Liver (tissue), 9 donors: ENCODE data around the gene SCO2. TPM values are rescaled to one million over a fixed set of nuclear protein-coding genes. Genes with fewer than 3 reads are reported as not detected.

Experiments
- DNase-seq: peaks from one replicate; pipeline ENCODE4 v3.0.0-alpha.2; 2017; ENCODE audit warnings: low spot score
- H3K27ac ChIP-seq, 2 donors: one replicate each; pipeline ENCODE4 v1.7.0; 2013; ENCODE audit warnings: inconsistent platforms in 2 of 2, low read length in 2 of 2, control low read depth in 1 of 2, low read depth in 1 of 2, mild to moderate bottlenecking in 1 of 2
- H3K27me3 ChIP-seq, 4 donors: one replicate each; pipeline versions ENCODE4 v1.6.1 to v1.7.0; 2013; ENCODE audit warnings: low read length in 3 of 4, inconsistent platforms in 1 of 4, mild to moderate bottlenecking in 1 of 4, moderate library complexity in 1 of 4; ENCODE audit not compliant: control insufficient read depth in 4 of 4, insufficient read depth in 4 of 4
- H3K36me3 ChIP-seq, 4 donors: one replicate each; pipeline versions ENCODE4 v1.6.1 to v1.7.0; 2013; ENCODE audit warnings: low read length in 3 of 4, mild to moderate bottlenecking in 3 of 4, low read depth in 1 of 4, moderate library complexity in 1 of 4; ENCODE audit not compliant: control insufficient read depth in 4 of 4, insufficient read depth in 3 of 4
- H3K4me1 ChIP-seq, 4 donors: one replicate each; pipeline versions ENCODE4 v1.6.1 to v1.7.0; 2013; ENCODE audit warnings: low read length in 3 of 4, mild to moderate bottlenecking in 3 of 4, moderate library complexity in 1 of 4; ENCODE audit not compliant: control insufficient read depth in 4 of 4, insufficient read depth in 4 of 4
- H3K4me3 ChIP-seq, 3 donors: one replicate each; pipeline versions ENCODE4 v1.6.1 to v1.7.0; 2013; ENCODE audit warnings: low read length in 3 of 3, control low read depth in 1 of 3, low read depth in 1 of 3, mild to moderate bottlenecking in 1 of 3
- H3K9ac ChIP-seq, 2 donors: one replicate each; pipeline ENCODE4 v1.7.0; 2013; ENCODE audit warnings: low read length in 2 of 2, mild to moderate bottlenecking in 2 of 2, moderate library complexity in 2 of 2, control low read depth in 1 of 2, low read depth in 1 of 2
- H3K9me3 ChIP-seq, 4 donors: one replicate each; pipeline versions ENCODE4 v1.6.1 to v1.7.0; 2013; ENCODE audit warnings: low read length in 3 of 4; ENCODE audit not compliant: control insufficient read depth in 4 of 4
- ATF3 ChIP-seq: IDR thresholded peaks from 2 replicates; pipeline ENCODE4 v1.6.1; 2016; ENCODE audit warnings: antibody characterized with exemption
- EGR1 ChIP-seq, 2 donors: IDR thresholded peaks; 2 replicates each; pipeline ENCODE4 v1.6.1; 2016 to 2018; ENCODE audit warnings: antibody characterized with exemption in 2 of 2, low read depth in 2 of 2
- FOXA1 ChIP-seq: IDR thresholded peaks from 2 replicates; pipeline ENCODE4 v1.6.1; 2016; ENCODE audit warnings: antibody characterized with exemption
- GABPA ChIP-seq, 2 donors: IDR thresholded peaks in 1 of 2; conservative IDR thresholded peaks in 1 of 2; 2 replicates each; pipeline ENCODE4 v1.6.1; 2016; ENCODE audit warnings: antibody characterized with exemption in 2 of 2, mild to moderate bottlenecking in 1 of 2, moderate library complexity in 1 of 2
- HNF4A ChIP-seq, 2 donors: conservative IDR thresholded peaks; 2 replicates each; pipeline ENCODE4 v1.6.1; 2016; ENCODE audit warnings: antibody characterized with exemption in 2 of 2, mild to moderate bottlenecking in 2 of 2
- SP1 ChIP-seq: IDR thresholded peaks from 2 replicates; pipeline ENCODE4 v1.6.1; 2018; ENCODE audit warnings: antibody characterized with exemption, mild to moderate bottlenecking
- TAF1 ChIP-seq: conservative IDR thresholded peaks from 2 replicates; pipeline ENCODE4 v1.6.1; 2016; ENCODE audit warnings: antibody characterized with exemption, mild to moderate bottlenecking
- YY1 ChIP-seq: IDR thresholded peaks from 2 replicates; pipeline ENCODE4 v1.6.1; 2016; ENCODE audit warnings: antibody characterized with exemption, mild to moderate bottlenecking
- ZBTB33 ChIP-seq: IDR thresholded peaks from 2 replicates; pipeline ENCODE4 v1.6.1; 2016; ENCODE audit warnings: antibody characterized with exemption
- WGBS: extraction: QIAGEN DNeasy Blood & Tissue Kit; methylation state at CpG from one replicate; pipeline ENCODE4 v1.1.7; 2013; 5-methylcytosine and 5-hydroxymethylcytosine counted together
- polyA plus RNA-seq, 2 donors: library from polyadenylated mRNA; stranded (reverse) in 1 of 2; unstranded in 1 of 2; fragments of 200-250 nt in 1 of 2; fragments of >200 nt in 1 of 2; fragmentation: Nextera tagmentation in 1 of 2; extraction: Ambion mirVana in 1 of 2; gene quantifications; one replicate each; pipeline versions ENCODE4 v1.2.1 to v1.2.3, GENCODE V29; 2013 to 2015
- total RNA-seq, 2 donors: library from RNA; depleted of rRNA; stranded (reverse); fragments of >200 nt; gene quantifications; one replicate each; pipeline ENCODE4 v1.2.3, GENCODE V29; 2014
- TF ChIP-seq, protein P1 (sequence below): fragments of 150-350 bp; IDR thresholded peaks from 2 replicates; pipeline ENCODE4 v1.5.1; 2017; ENCODE audit warnings: improper control_type of control experiment, low read depth, low read length; ENCODE audit not compliant: missing input control
- TF ChIP-seq, protein P2 (sequence below): IDR thresholded peaks from 2 replicates; pipeline ENCODE4 v1.6.1; 2016; ENCODE audit warnings: antibody characterized with exemption, mild to moderate bottlenecking
- TF ChIP-seq, protein P3 (sequence below): IDR thresholded peaks from 2 replicates; pipeline ENCODE4 v1.6.1; 2016; ENCODE audit warnings: antibody characterized with exemption
- donor health status: healthy.
- donor health status: healthy.
- donor health status: healthy.
- donor health status: healthy.
- donor health status: healthy.

Gene SCO2
- total and polyA plus RNA-seq, 4 donors, result 1.4 to 2.9 (median 1.8) TPM

GRCh38 chr22:50545522-50546325 lies 20.3 kb upstream of the SCO2 start, which contains the start of gene KLHDC7B:
KLHDC7B (plus strand) TSS chr22:50545899; CDS start chr22:50546244, 345 bp downstream.
- Histone ChIP-seq H3K9me3 (no peaks in the 10 kb centered on the region), H3K9ac (no peak within 1 kb of the TSS), H3K27ac (peak within 1 kb of the TSS in 1 of 2 donors; percentile 65), H3K27me3 (no peaks in the 10 kb centered on the region), H3K36me3 (no peaks in the 10 kb centered on the region), H3K4me3 (no peak within 1 kb of the TSS), H3K4me1 (peaks cover 0 to 13% (median 9%) of the 10 kb centered on the region in 4 donors)
- WGBS, result 82% methylated on average over 10 of the region's 10 CpGs
- TF ChIP-seq EGR1 (IDR thresholded peaks at IDR 0.05; ENCODE audit: low read depth in 2 of 2) (no peak), SP1 (no peak), FOXA1 (no peak), HNF4A (conservative IDR thresholded peaks at IDR 0.05) (no peak), GABPA (IDR thresholded peaks at IDR 0.05 in 1 of 2, conservative IDR thresholded peaks at IDR 0.05 in 1 of 2) (no peak), ATF3 (no peak)
- TF ChIP-seq, protein P1, sequence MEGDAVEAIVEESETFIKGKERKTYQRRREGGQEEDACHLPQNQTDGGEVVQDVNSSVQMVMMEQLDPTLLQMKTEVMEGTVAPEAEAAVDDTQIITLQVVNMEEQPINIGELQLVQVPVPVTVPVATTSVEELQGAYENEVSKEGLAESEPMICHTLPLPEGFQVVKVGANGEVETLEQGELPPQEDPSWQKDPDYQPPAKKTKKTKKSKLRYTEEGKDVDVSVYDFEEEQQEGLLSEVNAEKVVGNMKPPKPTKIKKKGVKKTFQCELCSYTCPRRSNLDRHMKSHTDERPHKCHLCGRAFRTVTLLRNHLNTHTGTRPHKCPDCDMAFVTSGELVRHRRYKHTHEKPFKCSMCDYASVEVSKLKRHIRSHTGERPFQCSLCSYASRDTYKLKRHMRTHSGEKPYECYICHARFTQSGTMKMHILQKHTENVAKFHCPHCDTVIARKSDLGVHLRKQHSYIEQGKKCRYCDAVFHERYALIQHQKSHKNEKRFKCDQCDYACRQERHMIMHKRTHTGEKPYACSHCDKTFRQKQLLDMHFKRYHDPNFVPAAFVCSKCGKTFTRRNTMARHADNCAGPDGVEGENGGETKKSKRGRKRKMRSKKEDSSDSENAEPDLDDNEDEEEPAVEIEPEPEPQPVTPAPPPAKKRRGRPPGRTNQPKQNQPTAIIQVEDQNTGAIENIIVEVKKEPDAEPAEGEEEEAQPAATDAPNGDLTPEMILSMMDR, result no peak
- no peak for DNase-seq

GRCh38 chr22:50544746-50545253 lies 19.4 kb upstream of the SCO2 start:
- WGBS, result 79% methylated on average over 5 of the region's 5 CpGs
- TF ChIP-seq TAF1 (no peak), ZBTB33 (no peak), FOXA1 (no peak), YY1 (no peak)
- TF ChIP-seq, protein P1, result no peak
- TF ChIP-seq, protein P2, sequence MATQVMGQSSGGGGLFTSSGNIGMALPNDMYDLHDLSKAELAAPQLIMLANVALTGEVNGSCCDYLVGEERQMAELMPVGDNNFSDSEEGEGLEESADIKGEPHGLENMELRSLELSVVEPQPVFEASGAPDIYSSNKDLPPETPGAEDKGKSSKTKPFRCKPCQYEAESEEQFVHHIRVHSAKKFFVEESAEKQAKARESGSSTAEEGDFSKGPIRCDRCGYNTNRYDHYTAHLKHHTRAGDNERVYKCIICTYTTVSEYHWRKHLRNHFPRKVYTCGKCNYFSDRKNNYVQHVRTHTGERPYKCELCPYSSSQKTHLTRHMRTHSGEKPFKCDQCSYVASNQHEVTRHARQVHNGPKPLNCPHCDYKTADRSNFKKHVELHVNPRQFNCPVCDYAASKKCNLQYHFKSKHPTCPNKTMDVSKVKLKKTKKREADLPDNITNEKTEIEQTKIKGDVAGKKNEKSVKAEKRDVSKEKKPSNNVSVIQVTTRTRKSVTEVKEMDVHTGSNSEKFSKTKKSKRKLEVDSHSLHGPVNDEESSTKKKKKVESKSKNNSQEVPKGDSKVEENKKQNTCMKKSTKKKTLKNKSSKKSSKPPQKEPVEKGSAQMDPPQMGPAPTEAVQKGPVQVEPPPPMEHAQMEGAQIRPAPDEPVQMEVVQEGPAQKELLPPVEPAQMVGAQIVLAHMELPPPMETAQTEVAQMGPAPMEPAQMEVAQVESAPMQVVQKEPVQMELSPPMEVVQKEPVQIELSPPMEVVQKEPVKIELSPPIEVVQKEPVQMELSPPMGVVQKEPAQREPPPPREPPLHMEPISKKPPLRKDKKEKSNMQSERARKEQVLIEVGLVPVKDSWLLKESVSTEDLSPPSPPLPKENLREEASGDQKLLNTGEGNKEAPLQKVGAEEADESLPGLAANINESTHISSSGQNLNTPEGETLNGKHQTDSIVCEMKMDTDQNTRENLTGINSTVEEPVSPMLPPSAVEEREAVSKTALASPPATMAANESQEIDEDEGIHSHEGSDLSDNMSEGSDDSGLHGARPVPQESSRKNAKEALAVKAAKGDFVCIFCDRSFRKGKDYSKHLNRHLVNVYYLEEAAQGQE, result no peak
- TF ChIP-seq, protein P3, sequence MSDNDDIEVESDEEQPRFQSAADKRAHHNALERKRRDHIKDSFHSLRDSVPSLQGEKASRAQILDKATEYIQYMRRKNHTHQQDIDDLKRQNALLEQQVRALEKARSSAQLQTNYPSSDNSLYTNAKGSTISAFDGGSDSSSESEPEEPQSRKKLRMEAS, result no peak
- Histone ChIP-seq H3K36me3 (no peaks in the 10 kb centered on the region), H3K9ac (no peak overlapping the region), H3K4me3 (no peak overlapping the region), H3K27ac (peak overlapping the region; percentile 65 to 71), H3K4me1 (peaks cover 0 to 17% (median 9%) of the 10 kb centered on the region in 4 donors), H3K27me3 (no peaks in the 10 kb centered on the region), H3K9me3 (no peaks in the 10 kb centered on the region)
- no peak for DNase-seq
